HPDE6-E6E7 (cell line): ENCODE measurements around the gene SST.

Source experiments
- DNase-seq: peaks from one replicate; pipeline ENCODE4 v3.0.0; 2011; ENCODE audit warnings: missing footprints; ENCODE audit errors: extremely low spot score

SST gene

DNA sequence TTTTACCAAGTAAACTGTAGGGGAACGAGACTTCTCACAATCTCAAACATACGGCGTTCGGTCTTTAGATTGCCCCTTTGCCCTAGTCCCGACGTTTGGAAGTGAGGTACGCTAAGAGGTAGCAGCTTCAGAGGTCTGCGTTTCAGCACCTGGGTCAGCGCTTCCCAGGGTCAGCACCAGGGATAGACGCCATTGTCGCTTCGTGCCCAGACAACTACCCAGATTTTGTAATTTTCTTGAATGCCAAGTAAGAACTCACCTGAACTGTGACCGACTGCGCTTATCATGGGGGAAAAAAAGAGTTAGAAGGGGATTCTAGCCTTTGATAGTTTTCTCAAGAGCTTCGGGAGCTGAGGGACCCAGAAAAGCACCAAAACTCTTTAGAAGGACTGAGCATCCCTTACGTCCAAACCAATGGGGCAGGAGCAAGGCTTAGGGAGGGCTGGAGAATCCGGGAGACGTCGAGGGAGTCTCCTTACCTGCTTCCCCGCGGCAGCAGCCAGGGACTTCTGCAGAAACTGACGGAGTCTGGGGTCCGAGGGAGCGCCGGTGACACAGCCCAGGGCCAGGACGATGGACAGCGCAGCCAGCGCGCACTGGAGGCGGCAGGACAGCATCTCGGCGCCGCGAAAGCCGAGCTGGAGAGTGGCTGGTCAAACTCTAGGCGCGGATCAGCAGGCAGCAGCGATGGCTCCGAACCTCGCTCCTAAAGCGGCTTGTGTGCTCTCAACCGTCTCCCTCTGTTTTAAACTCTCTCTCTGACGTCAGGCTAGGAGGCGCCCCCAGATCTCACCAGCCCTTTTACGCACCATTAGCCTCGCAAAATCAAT is at the start of gene SST:
Gene SST, minus strand, starts transcription at position 720 of the 830 bp plus-strand sequence. Its CDS starts 103 bp downstream, at position 617.
- peak; percentile 17 for DNase-seq

DNA sequence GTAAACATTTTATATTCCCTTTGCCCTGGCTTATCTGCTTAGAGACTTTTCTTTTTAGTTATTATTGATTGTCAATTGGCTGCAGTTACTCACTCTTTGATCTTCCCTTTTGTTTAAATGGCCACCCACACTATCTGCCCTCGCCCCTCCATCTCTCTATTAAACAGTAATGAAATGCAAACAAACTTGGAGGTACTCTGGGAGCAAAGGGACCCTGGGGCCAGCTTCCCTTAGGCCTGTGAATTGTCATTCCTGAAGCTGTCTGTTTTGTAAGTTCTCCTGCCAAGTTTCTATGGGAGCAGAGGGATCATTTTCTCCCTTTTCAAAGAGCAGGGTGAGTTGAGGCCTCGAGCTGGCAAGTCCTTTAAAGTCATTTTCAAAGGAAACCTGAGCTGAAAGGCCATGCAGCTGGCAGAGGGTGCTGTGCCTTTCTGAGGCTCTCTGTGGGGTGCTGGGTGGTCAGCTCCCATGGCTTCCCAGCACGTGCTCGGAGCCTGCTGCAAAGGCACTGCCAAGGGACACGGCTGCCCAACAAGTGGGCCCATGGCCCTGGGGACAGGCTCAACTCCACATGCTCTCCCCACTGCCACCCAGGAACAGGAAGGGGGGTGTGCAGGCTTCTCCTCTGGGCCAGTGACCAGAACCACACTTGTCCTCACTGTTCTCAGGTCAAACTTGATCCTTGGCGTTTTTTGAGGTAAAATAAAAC is 49.6 kb upstream of the SST start:
- no peak for DNase-seq

DNA sequence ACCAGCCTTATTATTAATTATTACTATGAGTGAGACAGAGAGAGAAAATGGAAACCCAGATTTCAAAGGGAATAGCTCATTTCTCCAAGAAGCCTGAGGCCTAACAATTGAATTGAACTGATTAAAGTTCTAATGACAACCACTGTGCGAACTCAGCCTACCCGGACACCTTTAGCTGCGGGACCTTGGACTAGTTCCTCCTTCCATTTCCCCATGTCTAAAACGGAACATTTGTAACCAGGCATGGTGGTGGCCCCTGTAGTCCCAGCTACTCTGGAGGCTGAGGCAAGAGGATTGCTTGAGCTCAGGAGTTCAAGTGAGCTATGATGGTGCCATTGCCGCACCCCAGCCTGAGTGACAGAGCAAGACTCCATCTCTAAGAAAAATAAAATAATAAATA is 48.6 kb upstream of the SST start:
- DNase-seq = no peak

DNA sequence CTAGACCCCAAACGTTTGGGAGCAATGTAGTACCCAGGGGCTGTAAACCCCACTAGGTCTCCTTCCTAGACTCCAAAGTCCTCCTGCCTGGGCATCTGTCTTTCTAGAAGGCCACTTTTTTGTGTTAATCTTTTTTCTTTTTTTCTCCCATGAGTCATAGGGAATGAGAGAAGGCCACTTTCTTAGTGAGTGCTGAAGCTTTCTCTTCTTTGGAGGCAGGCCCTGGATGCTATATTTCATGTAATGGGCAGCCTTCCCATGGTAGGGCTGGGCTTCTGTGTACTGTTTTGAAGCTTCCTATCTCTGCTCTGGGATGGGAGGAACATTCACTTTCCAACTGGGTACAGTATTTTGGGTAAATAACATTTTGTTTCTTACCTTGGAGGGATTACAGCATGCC is 47.4 kb upstream of the SST start:
- DNase-seq = no peak

DNA sequence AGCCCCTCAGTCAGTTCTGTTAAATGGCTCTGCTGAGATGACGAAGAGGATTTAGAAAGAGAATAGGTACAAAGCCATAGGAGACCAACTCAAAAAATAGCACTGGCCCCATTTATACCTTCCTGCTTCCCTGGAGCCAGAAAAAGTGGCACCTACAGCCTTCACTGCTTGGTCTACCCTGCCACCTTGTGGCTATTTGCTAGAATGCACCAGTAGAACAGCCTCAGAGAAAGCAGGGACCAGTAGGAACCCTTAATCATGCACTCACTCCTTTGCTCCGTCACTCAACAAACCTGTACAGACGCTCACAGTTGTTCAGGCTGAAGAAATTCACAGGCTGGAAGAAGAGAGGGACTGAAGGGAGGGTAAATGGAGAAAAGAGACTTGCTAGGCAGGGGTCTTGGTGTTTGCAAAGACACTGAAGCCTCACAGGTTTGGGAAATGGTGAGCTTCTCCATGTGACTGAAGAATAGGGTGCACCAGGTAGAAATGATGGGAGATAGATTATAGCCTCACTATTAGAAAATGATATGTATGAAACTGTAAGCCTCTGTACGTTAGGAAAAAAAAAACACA is 44.3 kb upstream of the SST start:
- peak; percentile 79 for DNase-seq

DNA sequence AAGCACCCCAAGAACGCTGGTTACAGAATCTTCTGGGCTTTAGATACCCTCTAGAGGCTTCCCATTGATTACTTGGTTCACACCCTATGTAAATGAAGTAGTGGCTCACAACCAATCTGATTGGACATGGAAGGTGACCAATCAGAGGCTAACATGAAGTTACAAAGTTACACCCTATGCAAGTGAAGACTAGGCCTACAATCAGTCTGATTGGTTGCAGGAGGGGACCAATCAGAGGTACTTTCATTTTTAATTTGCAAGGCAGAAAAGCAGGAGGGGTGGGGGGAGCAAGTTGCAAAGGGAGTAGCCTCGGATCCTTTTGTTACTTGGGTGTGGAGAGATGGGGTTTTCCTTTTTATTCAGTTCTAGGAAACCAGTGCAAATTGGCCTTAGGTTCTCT is 43.3 kb upstream of the SST start:
- DNase-seq = no peak

DNA sequence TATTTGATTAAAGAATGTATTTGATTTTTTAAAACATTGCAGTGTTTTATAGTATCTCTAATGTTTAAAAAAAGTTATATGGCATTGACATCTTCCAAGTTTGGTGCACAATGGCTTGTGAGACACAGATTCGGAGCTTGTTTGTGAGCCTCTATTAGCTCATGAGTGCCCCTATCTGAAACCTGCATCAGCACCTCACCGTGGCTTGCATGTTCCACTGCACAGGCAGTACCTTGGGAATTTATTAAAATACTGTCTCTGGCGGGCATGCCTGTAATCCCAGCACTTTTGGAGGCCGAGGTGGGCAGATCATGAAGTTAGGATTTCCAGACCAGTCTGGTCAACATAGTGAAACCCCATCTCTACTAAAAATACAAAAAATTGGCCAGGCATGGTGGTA is 39.0 kb upstream of the SST start:
- DNase-seq = no peak

DNA sequence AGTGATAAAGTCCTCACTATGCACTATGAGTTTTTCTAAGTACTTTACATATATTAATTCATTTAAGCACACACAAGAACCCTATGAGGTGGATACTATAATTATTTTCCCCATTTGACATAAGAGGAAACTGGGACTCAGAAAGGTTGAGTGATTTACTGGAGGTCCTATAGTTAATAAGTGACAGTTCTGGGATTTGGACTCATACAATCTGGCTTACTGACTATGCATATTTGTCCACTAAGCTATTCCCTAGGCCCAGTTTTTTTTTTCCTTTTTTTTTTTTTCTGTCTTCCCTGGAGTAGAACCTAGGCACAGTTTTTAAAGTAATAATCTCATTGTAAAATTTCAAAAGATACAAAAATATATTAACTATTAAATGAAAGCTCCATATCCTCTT is 38.5 kb upstream of the SST start:
- DNase-seq = no peak

DNA sequence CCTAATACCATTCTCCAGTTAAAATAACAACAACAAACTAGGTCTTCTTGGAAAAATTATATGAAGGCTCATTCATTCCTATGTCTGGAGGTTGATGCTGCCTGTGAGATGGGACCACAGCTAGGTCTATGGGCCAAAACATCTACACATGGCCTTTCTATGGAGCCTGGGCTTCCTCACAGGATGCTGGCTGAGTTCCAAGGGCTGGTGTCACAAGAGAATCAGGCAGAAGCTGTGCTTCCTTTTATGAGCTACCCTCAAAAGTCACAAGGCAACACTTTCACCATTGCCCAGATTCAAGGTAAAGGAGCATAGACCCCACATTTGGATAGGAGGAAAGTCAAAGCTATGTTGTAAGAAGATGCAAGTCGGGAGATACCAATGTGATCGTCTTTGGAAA is 36.8 kb upstream of the SST start:
- DNase-seq = no peak

DNA sequence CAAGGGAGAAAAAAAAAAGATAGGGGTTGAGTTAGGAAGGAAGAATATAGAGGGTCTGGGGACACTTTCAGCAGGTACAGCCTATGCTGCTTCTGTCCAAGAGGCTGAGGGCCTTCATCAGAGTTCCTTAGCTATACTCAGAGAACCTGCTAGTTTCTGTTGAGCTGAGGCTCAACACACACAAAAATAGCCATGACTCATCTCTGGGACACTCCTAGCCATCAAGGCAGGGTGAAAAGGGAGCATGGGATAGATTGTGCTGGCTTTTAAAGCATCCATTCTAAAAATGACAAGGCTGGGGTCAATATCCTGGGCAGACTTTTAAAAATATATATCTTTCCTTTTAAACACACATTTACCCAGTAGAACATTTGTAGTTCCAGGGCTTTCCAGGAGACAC is 35.0 kb upstream of the SST start:
- no peak for DNase-seq

DNA sequence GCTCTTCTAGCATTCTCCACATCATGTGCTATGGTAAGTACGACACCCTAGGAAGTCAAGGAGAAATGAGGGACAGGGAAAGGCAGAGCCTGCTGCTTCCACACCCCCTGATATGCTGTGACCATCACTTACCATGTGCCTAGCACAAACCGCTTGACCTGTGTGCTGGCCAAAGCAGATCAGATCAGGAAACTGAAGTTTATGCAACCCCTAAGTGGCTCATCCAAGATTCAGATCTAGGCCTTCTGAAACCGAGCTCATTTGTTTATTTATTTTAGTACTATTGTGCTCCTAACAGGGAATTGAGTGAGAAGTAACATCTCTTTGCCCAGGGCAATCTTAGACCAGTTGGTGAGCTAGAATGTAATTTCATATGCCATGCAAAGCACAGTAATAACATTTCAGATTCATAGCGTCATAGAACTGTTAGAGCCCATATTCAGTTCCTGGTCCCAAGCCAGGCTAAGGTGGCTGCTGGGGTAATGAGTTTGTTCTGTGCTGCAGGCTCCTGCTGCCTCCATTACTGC is 32.4 kb upstream of the SST start, which contains the start of gene RTP2:
Gene RTP2, minus strand, starts transcription at position 51 of the 527 bp plus-strand sequence. CDS start 429 bp downstream, outside the sequence.
- no peak for DNase-seq

DNA sequence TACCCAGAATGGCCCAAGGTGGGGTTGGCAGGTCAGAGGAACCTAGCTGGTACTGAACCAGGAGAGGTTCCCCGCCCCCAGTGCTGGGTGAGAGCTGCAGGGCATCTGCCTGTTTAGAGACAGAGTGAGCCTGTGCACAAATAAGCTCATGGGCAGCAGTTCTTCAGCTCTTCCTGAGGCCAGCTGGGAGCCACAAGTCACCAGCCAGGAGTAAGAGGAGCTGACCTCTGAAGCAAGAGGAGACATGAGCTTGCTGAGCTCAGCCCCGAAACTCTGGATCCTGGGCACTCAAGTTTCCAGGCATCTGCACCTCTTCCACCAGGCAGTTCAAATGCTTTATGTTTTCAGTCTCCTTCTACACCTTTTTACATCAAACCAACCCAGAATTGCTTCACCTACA is 30.1 kb upstream of the SST start:
- DNase-seq = no peak

DNA sequence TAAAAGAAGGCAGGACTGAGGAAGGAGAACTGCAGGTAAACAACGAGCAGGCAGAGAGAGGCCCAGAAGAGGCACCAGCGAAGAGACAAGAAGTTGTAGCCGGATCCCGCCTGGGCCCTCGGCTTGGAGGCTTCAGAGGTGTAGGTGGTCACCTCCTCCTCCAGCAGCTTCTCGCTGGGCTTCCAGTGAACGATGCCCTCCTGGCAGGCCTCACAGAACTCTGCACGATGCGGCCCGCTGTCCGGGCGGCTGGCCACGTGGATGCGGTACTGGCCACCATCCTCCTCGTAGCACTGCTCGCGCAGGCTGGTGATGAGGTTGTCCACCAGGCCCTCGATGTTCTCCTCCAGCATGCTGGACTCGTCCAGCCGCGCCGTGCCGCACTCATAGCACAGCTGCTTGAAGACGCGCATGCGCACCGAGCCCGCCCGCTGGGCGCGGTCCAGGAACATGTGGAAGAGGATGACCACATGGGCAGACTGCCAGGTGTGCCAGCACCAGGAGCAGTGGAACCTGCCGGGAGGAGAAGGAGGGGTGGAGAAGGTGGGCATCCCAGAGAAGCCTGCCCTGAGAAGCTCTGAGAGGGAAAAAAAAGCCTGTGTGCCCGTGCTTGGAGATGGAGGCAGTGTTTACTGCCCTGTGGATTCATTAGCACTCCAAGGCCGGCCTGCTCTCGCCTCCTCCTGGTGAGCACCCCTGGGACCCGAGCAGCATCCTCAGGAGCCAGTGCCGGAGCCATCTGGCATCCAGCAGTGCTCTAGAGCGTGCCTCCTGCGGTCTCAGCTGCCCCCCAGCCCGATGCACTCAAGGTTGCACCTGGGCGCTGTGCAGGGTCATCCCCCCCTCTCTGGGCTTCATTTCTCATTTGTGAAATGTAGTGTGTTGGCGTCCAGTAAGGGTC is 28.6 kb upstream of the SST start:
- DNase-seq = no peak

DNA sequence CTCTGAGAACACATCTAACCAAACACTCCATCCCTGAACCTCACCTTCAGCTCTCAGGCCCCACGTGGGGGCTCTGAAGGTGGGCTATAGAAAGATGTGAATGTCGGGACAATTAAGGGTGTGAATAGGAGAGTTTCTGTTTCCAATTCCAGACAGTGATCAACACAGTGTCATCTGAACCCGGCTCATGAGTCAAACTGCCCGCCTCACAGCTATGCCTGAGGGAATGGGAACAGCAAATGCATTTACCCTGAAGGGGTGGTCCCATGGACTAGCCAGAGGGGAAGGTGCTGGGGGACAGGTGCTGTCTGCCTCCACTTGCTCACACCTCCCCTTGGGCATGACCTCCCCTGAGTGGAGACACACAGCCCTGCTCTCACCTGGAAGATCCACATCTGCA is 25.8 kb upstream of the SST start:
- DNase-seq = no peak

DNA sequence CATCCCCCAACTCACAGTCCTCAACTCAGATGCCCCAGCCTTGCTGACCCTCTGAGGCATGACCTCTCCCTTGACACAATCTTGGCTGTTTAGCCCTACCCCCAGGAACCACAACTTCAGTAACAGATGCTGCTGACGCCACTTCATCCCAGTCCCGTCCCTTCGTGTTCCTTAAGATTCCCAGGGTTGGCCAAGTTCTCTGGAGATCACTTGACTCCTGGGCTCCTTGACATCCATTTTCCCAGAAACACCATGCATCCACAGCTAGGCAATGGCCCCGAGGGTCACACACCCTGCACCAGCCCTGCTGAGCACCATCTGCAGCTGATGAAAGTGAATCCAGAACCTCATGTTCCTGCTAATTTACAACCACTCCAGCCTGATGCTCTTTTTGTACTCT is 25.3 kb upstream of the SST start:
- no peak for DNase-seq

DNA sequence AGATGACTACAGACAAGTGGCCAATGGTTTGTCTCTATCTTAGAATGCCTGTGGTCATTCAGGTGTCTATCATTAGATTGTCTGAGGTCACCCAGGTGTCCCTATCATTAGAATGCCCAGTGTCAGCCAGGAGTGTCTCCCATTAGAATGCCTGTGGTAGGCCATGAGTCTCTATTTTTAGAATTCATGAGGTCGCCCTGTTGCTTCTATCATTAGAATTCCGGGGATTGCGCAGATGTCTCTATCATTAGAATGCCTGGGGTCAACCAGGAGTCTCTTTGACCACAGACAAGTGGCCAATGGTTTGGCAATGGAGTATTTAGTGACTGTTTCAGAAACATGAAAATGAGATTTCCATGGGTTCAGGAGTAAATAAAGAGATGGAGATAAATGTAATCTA is 24.6 kb upstream of the SST start:
- no peak for DNase-seq

DNA sequence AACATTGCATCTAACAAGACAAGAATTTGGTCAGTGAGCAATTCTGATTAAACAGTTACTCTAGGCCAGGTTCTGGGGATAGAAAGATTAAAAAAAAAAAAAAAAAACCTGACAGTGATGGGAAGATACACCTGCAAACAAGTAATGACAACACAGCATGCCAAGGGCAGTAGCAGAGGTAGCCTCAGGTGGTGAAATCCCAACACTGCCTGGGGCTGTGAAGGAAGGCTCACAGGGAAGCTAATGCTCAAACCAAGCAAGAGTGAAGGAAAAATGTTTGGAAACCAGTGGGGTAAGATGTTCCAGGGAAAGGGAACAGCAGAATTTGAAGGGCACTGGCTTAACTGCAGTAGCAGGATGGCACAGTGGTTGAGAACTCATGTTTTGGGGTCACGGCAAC is 23.2 kb upstream of the SST start:
- no peak for DNase-seq

DNA sequence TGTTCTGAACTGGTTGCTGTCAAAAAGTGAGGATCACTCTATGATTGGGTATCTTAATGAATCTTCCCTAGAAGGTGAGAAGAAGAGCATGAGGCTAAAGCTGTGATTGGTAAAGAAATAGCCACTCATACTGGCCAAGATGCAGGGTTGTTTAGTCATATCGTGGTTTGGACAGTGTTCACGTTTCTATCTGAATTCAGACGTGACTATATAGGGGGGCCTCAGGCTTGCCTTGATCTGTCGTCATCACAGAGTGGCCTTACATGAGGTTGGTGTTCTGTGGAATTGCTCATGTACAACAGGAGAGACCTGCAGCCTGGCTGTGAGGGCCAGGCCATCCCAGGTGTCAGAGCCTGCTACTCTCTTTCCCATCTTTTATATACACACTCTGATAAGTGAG is 19.8 kb upstream of the SST start:
- DNase-seq = no peak

DNA sequence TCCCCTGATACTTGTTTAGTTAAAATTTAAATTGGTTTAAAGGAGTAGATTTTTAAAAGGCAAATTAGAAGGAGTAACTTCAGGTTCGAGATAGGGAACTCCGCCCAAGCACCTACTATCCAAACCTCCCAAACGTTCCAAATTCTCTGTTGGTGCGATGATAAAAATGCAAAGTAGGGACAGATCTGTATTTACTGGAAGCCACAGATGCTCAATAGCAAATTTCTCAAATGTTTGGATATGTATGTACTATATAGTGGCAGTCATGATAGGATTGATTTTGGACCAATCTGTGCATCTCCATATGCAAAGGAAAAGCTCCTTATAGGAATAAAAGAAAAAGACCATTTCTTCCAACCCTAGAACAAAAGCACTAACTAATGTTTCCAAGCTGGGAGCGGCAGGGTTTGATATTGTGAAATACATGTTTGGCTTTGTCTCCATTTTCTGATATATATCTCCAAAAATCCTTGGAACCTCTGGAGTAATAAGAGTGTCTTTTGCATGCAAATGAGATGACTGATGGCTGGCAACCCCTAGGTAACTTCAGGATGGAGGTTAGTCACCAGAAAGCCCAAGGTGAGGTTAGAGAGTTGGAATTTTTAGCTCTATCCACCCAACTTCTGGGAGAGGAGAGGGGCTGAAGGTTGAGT is 16.6 kb upstream of the SST start:
- no peak for DNase-seq

DNA sequence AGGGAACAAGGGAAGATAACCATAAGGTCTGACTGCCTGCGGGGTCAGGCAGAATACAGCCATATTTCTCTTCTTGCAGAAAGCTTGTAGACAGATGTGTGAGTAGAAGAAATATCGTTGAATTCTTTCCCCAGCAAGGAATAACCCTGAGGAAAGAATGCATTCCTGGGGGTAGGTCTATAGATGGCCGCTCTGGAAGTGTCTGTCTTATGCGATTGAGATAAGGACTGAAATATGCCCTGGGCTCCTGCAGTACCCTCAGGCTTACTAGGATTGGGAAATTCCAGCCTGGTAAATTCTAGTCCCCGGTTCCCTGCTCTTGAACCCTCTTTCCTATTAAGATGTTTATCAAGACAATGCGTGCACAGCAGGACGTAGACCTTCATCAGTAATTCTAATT is 15.8 kb upstream of the SST start:
- DNase-seq = no peak

DNA sequence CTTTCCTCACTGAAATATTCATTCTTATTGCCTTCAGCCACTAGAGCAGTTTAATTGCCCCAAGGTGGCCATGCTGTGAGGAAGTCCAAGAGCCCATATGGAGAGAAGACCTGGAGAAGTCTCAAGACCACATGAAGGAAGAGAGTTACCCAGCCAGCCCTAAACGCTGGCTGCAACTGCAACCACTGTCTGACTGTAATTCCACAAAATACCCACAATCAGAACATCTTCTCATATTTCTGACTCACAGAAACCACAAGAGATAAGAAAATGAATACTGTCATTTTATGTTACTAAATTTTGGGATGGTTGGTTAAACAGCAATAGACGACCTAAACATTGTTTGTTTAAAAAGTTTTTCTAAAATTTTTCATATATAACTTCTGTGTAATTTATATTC is 14.7 kb upstream of the SST start:
- no peak for DNase-seq
